HepG2 (cell line): ENCODE results near the gene SNED1. TPM values are rescaled to one million over a fixed set of nuclear protein-coding genes. Genes with fewer than 3 reads are reported as not detected.
A peak's percentile ranks its signal among the peaks of the same experiment; 100 is the strongest.

Experiments used
- AKNA ChIP-seq: sonication (generic); formaldehyde crosslinking; IDR thresholded peaks from 2 replicates; pipeline ENCODE4 v1.4.0; 2020; ENCODE audit warnings: missing genetic modification reagents, borderline replicate concordance
- NR2F1 ChIP-seq, 2 experiments: fragments of 450-650 bp in 1 of 2; formaldehyde crosslinking in 1 of 2; IDR thresholded peaks; 2 replicates each; pipeline versions ENCODE4 v1.5.0 to v1.6.1; 2016 to 2020; ENCODE audit warnings: mild to moderate bottlenecking in 1 of 2, missing compliant biosample characterization in 1 of 2, missing genetic modification reagents in 1 of 2, moderate library complexity in 1 of 2
- RNF219 ChIP-seq: sonication (generic); formaldehyde crosslinking; IDR thresholded peaks from 2 replicates; pipeline ENCODE4 v1.5.0; 2020; ENCODE audit warnings: mild to moderate bottlenecking, missing genetic modification reagents
- RXRB ChIP-seq: IDR thresholded peaks from 2 replicates; pipeline ENCODE4 v1.6.1; 2016; ENCODE audit warnings: borderline replicate concordance, missing genetic modification reagents, missing compliant biosample characterization
- TAF15 ChIP-seq: fragments of 200-400 bp; formaldehyde crosslinking; IDR thresholded peaks from one replicate; pipeline ENCODE4 v1.6.1; 2018; ENCODE audit warnings: mild to moderate bottlenecking, low read depth, low read length; ENCODE audit not compliant: poor library complexity, severe bottlenecking
- ZFP90 ChIP-seq: sonication (generic); formaldehyde crosslinking; IDR thresholded peaks from 2 replicates; pipeline ENCODE4 v1.8.0; 2022; ENCODE audit warnings: missing genetic modification reagents, mild to moderate bottlenecking, inconsistent platforms, borderline replicate concordance
- ZNF530 ChIP-seq: sonication (generic); formaldehyde crosslinking; IDR thresholded peaks from 2 replicates; pipeline ENCODE4 v1.5.0; 2020; ENCODE audit warnings: low read depth, mild to moderate bottlenecking, missing genetic modification reagents
- polyA plus RNA-seq, 8 experiments: library from polyadenylated mRNA; depleted of rRNA in 3 of 8; stranded (reverse) in 7 of 8; unstranded in 1 of 8; fragments of >200 nt; fragmentation: Illumina TruSeq in 4 of 8; extraction: Trizol in 4 of 8; gene quantifications; 2 replicates each; pipeline versions ENCODE4 v1.2.1 to v1.2.3, GENCODE V29; 2011 to 2016; ENCODE audit warnings: low read depth in 4 of 8, missing spikeins in 1 of 8, mixed read lengths in 1 of 8; ENCODE audit not compliant: insufficient read depth in 1 of 8
- total RNA-seq, 5 experiments: library from RNA; depleted of rRNA; stranded (reverse); fragments of >200 nt; fragmentation: Illumina TruSeq; extraction: Trizol; gene quantifications; 2 replicates each; pipeline ENCODE4 v1.2.3, GENCODE V29; 2016; ENCODE audit warnings: low read depth in 1 of 5
- TF ChIP-seq, protein P1 (sequence below): IDR thresholded peaks from 2 replicates; pipeline ENCODE4 v1.6.1; 2016; ENCODE audit warnings: low read depth, missing genetic modification reagents, missing compliant biosample characterization
- TF ChIP-seq, protein P2 (sequence below): sonication (generic); formaldehyde crosslinking; IDR thresholded peaks from 2 replicates; pipeline ENCODE4 v1.8.0; 2022; ENCODE audit warnings: missing genetic modification reagents, mild to moderate bottlenecking, inconsistent platforms, borderline replicate concordance
- TF ChIP-seq, protein P3 (sequence below): sonication (generic); formaldehyde crosslinking; IDR thresholded peaks from 2 replicates; pipeline ENCODE4 v1.5.0; 2020; ENCODE audit warnings: mild to moderate bottlenecking, missing genetic modification reagents, moderate library complexity

The SNED1 gene
- total and polyA plus RNA-seq, 2 of the 13 experiments (the other 11 are each of a cell fraction or from before 2014, with no cell fraction given), result 0.15 to 0.65 TPM

- TF ChIP-seq AKNA (CRISPR knock-in tag) (no peak), ZNF530 (no peak), RXRB (CRISPR knock-in tag) (no peak), RNF219 (no peak), ZFP90 (CRISPR knock-in tag) (no peak), NR2F1 (CRISPR knock-in tag; IDR thresholded peaks at IDR 0.05) (no peak), TAF15 (no peak)
- TF ChIP-seq, protein P1, sequence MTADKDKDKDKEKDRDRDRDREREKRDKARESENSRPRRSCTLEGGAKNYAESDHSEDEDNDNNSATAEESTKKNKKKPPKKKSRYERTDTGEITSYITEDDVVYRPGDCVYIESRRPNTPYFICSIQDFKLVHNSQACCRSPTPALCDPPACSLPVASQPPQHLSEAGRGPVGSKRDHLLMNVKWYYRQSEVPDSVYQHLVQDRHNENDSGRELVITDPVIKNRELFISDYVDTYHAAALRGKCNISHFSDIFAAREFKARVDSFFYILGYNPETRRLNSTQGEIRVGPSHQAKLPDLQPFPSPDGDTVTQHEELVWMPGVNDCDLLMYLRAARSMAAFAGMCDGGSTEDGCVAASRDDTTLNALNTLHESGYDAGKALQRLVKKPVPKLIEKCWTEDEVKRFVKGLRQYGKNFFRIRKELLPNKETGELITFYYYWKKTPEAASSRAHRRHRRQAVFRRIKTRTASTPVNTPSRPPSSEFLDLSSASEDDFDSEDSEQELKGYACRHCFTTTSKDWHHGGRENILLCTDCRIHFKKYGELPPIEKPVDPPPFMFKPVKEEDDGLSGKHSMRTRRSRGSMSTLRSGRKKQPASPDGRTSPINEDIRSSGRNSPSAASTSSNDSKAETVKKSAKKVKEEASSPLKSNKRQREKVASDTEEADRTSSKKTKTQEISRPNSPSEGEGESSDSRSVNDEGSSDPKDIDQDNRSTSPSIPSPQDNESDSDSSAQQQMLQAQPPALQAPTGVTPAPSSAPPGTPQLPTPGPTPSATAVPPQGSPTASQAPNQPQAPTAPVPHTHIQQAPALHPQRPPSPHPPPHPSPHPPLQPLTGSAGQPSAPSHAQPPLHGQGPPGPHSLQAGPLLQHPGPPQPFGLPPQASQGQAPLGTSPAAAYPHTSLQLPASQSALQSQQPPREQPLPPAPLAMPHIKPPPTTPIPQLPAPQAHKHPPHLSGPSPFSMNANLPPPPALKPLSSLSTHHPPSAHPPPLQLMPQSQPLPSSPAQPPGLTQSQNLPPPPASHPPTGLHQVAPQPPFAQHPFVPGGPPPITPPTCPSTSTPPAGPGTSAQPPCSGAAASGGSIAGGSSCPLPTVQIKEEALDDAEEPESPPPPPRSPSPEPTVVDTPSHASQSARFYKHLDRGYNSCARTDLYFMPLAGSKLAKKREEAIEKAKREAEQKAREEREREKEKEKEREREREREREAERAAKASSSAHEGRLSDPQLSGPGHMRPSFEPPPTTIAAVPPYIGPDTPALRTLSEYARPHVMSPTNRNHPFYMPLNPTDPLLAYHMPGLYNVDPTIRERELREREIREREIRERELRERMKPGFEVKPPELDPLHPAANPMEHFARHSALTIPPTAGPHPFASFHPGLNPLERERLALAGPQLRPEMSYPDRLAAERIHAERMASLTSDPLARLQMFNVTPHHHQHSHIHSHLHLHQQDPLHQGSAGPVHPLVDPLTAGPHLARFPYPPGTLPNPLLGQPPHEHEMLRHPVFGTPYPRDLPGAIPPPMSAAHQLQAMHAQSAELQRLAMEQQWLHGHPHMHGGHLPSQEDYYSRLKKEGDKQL, result no peak
- TF ChIP-seq, protein P2, sequence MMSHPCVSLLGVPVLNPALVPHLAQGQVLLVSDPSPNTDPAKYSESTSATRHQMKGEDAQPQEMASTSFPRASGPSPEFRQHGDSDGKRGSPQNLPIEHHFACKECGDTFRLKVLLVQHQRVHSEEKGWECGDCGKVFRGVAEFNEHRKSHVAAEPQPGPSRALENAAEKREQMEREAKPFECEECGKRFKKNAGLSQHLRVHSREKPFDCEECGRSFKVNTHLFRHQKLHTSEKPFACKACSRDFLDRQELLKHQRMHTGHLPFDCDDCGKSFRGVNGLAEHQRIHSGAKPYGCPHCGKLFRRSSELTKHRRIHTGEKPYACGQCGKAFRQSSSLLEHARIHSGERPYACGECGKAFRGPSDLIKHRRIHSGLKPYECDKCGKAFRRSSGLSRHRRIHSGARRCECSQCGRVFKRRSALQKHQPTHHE, result no peak
- TF ChIP-seq, protein P3, sequence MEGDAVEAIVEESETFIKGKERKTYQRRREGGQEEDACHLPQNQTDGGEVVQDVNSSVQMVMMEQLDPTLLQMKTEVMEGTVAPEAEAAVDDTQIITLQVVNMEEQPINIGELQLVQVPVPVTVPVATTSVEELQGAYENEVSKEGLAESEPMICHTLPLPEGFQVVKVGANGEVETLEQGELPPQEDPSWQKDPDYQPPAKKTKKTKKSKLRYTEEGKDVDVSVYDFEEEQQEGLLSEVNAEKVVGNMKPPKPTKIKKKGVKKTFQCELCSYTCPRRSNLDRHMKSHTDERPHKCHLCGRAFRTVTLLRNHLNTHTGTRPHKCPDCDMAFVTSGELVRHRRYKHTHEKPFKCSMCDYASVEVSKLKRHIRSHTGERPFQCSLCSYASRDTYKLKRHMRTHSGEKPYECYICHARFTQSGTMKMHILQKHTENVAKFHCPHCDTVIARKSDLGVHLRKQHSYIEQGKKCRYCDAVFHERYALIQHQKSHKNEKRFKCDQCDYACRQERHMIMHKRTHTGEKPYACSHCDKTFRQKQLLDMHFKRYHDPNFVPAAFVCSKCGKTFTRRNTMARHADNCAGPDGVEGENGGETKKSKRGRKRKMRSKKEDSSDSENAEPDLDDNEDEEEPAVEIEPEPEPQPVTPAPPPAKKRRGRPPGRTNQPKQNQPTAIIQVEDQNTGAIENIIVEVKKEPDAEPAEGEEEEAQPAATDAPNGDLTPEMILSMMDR, result peak; percentile 92
These were observed 8.8 kb upstream of the SNED1 start (continued) for GRCh38 chr2:240989451-240990265.
